NCI-H460 (cell line): ENCODE data around the gene NUCB1. TPM values are rescaled to one million over a fixed set of nuclear protein-coding genes. Genes with fewer than 3 reads are reported as not detected.
A peak's percentile ranks its signal among the peaks of the same experiment; 100 is the strongest.
"Not testable (repeated sequence)": the region's sequence is repeated elsewhere in the genome, so short reads cannot be mapped to it uniquely, and the experiment has no call there.

Experiments
- DNase-seq: peaks from one replicate; pipeline ENCODE4 v3.0.0-alpha.2; 2016; ENCODE audit warnings: low read depth; ENCODE audit errors: extremely low read depth
- polyA plus RNA-seq: library from polyadenylated mRNA; depleted of rRNA; stranded (reverse); fragments of >200 nt; gene quantifications from 2 replicates; pipeline ENCODE4 v1.2.3, GENCODE V29; 2014; cell fraction: nucleus; rRNA removed
- total RNA-seq: library from RNA; depleted of rRNA; stranded (reverse); fragments of >200 nt; shearing (Covaris generic); gene quantifications from 2 replicates; pipeline ENCODE4 v1.2.3, GENCODE V29; 2014; rRNA removed

NUCB1 gene
- total RNA-seq, result 87.9 and 97.4 TPM in 2 replicates
- 174 and 194 TPM in 2 replicates for polyA plus RNA-seq

DNA sequence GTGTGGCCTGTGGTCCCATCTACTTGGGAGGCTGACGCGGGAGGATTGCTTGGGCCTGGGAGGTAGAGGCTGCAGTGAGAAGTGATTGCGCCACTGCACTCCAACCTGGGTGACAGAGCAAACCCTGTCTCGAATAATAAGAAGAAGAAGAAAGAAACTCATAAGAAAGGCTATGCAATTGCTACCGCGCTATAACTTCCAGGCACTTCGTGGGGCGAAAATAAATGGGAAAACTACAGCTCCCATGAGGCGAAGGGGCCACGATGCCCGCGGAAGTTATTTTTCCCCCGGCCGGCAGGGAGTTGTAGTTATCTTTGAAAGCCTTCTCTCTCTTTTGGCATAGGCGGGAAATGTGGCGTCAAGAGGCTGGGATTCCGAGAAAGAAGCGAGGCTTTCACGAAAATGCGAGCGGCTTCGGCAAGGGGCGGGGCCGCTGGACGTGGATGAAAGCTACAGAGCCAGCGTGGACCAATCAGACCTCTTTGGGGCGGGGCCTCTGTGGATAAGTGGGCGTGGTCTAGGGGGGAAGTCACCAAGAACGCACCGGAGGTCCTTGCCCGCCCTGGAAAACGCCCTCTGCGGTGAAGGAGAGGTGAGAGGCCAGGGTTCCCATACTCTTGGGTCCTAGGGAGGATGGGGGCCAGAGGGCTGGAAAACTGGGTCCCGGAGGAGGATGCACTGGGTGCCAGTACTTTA is at the start of gene NUCB1:
Gene NUCB1 (plus strand): TSS at position 532 of the 696 bp plus-strand sequence. CDS start 485 bp downstream, outside the sequence.
- peak; percentile 96 for DNase-seq

DNA sequence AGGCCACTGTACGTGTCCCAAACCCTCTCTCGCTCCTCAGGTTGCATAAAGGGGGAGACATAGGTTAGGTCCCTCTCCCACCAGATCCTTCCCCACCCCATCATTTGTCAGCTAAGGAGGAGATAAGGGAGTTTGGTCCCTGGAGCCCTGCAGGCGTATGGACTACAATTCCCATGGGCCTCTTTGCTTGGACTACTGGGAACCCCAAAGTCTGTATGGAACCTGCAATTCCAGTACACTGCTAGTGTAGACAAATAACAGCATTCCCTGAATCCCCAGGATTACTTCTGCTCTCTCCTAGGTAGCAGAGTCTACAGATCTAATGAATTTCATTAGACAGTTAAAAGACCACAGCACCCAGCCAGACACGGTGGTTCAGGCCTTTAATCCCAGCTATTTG is 47.8 kb upstream of the NUCB1 start:
- no peak for DNase-seq

DNA sequence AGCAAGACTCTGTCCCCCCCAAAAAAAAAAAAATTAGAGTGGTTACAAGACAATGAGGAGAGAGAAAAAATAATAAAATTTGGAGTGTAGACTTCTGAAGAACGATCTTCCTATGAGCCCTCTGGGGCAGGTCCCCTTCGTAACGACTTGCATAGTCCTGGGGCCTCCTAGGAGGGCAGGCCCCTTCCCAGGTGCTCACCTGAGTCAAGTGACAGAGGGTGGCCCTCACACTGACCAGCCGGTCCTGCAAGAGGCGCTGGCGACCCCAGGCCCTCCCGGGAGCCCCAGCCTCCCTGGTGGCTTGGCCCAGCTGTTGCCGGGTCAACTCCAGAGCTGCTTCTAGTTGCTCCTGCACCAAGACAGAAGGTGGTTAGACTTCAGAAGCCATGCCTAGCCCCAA is 46.6 kb upstream of the NUCB1 start:
- no peak for DNase-seq

DNA sequence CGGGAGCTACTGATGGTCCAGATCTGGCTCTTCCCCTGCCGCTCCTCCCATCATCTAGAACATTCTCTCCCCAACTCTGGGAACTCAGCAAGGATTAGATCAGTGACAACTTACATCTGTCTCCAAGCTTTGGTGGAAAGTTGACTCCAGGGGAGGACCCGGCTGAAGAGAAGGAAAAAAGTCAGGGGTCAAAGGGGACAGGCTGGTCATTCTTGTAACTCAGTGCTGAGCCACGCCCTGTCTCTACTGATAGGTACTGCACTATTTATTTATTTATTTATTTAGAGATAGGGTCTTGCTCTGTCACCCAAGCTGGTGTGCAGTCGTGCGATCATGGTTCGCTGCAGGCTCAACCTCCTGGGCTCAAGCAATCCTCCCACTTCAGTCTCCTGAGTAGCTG is 46.0 kb upstream of the NUCB1 start:
- DNase-seq, result no peak

DNA sequence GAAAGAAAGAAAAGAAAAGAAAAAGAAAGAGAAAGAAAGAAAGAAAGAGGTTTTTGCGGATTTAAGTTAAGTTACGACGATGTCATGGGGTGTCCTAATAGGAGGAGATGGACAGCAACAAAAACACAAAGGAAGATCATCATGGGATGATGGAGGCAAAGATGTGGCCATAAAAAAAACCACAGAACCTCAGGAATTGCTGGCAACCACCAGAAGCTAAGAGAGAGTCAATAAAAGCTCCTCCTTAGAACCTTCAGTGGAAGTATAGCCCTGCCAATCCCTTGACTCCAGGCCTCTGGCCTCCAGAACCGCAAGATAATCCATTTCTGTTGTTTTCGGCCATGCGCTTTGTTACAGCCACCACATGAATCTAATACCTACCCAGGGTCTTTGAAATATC is 43.2 kb upstream of the NUCB1 start:
- DNase-seq, result no peak

DNA sequence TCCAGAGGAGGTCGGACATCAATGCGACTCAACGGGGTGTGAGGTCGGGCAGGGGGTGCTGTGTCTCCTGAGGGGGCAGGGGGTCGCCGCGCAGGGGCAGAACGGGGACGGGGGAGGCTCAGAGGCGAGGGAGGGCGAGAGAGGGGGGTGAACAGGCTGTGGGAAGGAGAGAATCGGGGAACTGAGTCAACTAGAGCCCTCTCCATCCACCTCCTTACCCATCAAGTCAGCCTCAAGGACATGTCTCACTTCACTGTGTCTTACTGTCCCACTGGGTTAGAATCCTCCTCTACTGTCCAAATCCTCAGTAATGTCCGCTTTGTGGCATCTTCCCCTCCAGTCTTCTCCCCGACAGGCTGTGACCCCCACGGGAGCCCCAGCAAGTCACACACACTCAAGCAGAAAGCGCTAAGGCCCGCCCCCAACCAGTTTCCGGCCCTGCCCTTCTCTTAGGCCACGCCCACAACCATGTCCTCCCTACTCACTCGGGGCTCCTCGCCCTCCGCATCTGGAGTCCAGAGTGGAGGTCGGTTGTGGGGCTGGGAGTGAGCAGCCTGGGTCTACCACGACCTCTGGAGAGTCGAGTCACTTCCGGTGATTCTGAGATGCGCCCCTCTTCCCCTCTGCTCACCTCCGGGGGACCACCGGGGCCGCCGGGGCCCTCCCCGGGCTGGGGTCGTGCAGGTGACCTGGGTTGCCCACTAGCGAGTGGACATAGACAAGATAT is 41.0 kb upstream of the NUCB1 start:
- DNase-seq, result no peak

DNA sequence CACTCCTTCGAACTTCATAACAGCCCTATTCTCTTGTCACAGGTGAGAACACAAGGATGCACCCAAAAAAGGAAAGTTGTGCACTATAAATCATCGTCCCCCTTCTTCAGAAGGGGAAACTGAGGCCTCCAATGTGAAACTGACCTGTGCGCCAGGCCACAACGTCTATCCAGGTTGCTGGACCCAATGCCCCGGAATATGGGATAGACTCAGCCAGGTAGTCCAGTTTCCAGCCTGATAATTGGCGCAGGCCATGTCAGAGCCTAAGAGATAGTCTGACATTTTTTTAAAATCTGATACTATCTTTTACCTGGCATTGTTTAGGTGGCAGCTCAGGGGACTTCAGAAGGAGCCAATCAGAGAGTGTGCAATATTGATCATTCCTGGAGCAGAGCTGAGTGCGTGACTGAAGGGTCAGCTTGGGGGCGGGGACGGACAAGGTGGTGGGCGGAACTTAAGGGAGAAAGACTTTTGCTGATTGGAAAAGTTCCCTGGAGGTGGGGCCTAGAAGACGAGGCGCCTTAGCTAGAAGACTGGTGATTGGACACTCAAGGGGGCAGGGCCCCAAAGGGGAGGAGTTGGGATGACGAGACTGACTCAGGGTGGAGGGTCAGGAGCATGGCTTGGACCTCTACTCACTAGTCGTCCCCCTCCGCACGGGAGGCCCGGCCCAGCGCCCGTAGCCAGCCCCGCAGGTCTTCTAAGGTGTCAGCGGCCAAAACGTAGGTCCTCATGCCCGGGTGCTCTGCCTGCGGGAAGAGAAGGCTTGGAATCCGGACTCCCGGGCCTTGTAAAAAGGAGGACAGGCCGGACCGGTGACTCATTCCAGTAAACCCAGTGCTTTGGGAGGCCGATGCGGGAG is 40.2 kb upstream of the NUCB1 start:
- DNase-seq, result no peak

DNA sequence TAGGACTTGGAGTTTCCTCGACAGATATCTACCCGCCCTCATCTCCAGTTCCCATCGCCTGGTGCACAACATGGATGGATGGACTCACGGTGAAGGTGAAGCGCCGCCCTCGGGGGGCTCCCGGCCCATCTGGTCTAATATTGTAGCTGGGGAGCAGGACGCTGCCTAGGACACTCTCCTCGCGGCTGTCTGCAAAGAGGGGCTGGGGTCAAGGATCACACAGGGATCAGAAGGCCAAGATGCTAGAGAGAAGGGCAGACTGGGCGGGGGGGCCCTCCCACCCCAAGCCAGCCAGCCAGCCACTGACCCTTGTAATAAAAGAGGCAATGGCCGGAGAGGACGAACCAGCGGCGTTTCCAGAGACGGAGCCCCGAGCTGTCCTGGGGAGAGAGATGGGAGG is 38.8 kb upstream of the NUCB1 start:
- no peak for DNase-seq

DNA sequence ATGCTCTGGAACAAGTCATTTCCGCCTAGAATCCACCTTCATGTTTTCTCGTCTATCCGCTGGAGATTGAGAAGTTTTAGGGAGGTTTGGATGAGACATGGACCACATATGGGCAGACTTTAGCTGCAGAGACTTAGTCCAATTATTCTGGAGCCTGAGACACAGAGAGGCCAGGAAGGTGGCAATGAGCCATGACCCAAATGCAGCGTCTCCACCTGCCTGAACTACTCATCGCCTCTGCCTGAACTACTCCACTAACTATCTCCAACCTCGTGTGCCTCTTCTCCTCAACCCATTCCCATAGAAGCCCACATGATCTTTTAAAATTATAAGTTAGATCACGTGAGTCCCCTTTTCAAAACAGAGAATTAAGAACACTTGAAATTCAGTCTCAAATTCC is 37.3 kb upstream of the NUCB1 start:
- no peak for DNase-seq

DNA sequence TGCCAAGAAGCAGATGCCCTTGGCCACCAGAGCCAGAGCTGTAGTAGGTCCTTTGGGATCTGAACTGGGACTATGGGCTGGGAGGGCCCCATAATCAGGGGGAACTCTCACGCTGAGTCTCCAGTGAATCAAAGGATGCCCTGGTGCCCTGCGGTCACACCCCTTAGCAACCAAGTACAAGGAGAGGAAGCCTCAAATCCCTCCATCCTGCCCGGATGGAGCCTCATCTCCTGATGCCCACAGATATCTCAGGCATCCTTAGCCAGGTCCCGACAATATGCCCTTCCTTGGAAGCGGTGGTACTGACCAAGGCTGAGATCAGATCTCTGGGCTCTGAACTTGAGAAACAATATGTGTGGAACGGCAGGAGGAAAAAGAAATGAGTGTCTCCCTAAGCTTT is 33.4 kb upstream of the NUCB1 start:
- DNase-seq, result no peak

DNA sequence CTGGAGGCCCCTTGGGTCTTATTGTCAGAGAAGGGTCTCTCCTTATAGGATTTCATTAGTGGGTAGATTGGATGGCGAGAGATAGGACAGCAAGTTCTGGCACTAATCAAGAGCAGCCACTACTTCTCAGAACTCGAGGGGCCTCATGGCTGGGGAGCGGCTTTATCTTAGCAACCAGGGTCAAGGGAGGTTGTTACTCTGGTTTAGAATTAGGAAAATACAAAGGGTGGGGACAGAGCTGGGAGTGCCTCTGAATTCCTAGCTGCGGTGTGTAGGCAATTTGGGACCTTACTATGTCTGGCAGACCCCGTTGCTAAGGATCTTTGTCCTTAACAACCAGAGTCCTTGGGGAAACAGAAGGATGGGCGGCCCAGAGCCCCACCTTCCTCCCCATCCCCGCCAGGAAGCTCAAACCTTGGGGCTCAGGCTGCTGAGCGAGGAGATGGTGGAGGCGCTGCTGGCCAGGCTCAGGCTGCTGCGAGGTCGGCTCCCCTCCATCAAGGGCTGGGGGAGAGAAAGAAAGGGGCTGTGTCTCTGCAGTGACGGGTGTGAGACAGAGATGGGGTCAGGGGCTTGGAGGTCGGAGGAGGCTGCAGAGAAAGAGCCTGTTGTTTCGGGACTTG is 32.9 kb upstream of the NUCB1 start:
- no peak for DNase-seq

DNA sequence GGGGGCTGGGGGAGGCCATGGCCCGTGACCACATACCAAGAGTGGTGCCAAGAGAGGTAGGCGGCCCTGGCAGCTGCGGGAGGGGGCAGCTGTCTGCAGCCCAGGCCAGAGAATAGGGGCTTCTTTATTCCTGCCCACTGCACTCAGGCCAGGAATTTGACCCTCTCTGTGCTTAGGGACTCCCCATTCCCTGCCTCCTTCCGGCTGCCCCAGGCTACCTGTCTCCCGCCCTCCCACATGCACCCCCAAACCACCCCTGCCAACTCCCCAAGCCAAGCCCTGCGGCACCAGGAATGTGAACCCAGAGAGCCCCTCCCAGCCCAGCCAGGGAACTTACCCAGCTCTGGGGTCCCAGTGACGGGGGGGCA is 32.4 kb upstream of the NUCB1 start:
- DNase-seq, result no peak

DNA sequence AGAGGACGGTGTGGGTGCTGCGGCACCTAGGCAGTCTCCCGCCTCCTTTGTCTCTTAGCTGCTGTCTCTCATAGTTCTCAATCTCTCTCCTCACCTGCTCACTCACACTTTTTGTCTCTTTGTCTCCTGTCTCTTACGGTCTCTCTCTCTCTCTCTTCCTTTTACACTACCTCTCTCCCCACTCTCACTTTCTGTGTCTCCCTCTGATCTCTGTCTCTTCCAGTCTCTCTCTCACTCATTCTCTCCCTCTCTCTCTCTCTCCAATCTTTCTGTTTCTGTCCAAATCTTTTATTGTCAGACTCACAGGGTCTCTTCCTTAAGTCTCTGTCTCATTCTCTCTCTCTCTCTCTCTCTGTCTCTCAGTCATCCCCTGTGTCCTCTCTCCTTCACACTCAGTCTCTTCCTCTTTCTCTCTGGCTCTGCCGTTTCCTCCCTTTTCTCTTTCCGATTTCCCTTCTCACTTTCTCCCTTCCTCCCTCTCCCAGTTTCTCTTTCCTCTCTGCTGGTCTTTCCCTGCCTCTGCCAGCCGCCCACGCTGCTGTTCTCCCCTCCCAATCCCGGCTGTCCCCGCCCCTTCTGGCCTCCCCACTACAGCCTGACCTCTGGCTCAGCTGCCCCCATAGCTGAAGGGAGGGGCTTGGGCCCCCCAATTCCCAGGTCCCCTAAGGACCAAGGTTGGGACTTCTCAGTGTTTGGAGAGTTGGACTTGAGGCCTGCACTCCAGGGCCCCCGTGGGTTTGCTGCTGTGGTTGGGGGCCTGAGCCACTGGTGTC is 31.8 kb upstream of the NUCB1 start, which contains the start of gene PLEKHA4:
Gene PLEKHA4 (minus strand): TSS at position 504 of the 773 bp plus-strand sequence. CDS start 997 bp downstream, outside the sequence.
- DNase-seq, result no peak

DNA sequence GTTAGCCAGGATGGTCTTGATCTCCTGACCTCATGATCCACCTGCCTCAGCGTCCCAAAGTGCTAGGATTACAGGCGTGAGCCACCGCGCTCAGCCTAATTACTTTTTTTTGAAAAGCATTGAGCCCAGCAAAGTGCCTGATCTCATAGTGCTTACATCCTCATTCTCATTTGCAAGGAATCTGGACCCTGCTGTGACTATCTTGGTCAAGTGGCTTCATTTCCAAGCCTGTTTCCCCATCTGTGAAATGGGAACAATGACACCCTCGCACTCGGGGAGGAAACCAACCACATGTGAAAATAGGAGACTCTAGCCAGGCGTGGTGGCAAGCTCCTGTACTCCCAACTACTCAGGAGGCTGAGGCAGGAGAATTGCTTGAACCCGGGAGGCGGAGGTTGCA is 30.1 kb upstream of the NUCB1 start:
- no peak for DNase-seq

DNA sequence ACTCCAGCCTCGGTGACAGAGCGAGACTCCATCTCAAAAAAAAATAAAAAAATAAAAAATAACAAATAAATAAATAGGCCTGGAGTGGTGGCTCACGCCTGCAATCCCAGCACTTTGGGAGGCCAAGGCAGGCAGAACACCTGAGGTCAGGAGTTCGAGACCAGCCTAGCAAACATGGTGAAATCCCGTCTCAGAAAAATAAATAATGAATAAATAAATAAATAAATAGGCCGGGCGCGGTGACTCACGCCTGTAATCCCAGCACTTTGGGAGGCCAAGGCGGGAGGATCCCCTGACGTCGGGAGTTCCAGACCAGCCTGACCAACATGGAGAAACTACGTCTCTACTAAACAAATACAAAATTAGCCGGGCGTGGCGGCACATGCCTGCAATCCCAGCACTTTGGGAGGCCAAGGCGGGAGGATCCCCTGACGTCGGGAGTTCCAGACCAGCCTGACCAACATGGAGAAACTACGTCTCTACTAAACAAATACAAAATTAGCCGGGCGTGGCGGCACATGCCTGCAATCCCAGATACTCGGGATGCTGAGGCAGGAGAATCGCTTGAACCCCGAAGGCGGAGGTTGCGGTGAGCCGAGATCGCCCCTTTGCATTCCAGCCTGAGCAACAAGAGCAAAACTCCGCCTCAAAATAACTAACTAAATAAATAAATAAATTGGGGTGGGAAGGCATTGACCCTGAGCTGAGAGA is 28.5 kb upstream of the NUCB1 start:
- not testable (repeated sequence) for DNase-seq

DNA sequence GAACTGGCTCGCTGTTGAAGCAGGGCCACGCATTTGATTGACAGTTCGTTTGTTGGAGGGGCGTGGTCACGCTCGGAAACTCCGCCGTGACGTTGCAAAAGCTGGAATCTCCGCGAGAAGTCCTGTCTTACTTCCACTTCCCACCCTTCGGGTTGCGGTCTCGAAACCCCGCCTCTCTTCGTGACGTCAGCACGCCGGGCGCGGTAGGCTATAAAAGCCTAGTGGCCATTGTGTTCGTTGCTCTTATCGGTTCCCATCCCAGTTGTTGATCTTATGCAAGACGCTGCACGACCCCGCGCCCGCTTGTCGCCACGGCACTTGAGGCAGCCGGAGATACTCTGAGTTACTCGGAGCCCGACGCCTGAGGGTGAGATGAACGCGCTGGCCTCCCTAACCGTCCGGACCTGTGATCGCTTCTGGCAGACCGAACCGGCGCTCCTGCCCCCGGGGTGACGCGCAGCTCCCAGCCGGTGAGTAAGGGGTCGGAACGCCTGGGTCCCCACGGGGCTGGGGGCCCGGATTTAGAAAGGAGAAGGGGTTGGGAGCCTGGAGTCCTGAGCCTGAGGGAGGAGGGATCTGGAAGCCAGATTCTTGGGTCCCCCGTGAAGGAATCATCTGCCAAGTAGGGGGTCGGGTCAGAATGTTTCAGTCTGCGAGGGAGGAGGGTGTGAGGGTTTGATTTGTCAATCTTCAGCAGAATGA is 27.8 kb upstream of the NUCB1 start, which contains the start of gene PPP1R15A:
Gene PPP1R15A (plus strand): TSS at position 240 of the 702 bp plus-strand sequence. CDS start 813 bp downstream, outside the sequence.
- peak; percentile 97 for DNase-seq

DNA sequence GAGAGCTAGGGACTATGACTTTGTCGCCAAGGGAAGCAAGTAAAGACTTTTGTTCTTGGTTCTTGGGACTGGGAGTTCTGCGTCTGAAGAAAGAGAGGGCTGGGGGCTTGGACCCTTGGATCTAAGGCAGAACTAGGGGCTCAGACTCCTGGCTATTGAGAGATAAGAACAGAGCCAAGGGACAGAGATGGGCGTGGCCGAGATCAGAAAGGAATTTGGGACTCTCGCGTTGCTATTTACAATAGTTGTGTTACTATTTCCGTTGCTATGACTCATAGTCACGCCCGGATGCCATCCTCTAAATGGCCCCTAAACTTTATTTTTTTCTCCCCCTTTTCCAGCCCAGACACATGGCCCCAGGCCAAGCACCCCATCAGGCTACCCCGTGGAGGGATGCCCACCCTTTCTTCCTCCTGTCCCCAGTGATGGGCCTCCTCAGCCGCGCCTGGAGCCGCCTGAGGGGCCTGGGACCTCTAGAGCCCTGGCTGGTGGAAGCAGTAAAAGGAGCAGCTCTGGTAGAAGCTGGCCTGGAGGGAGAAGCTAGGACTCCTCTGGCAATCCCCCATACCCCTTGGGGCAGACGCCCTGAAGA is 27.1 kb upstream of the NUCB1 start:
- DNase-seq, result peak; percentile 90
